AG09309 (cell line): ENCODE results near the gene OR2V2.

Experiments used
- DNase-seq: peaks from one replicate; pipeline ENCODE4 v3.0.0-alpha.2; 2010; ENCODE audit warnings: low read depth
- H3K4me3 ChIP-seq: 2 replicates; pipeline ENCODE4 v1.5.1; 2011; ENCODE audit warnings: mild to moderate bottlenecking, low read depth, low read length, moderate library complexity; ENCODE audit not compliant: control insufficient read depth
- CTCF ChIP-seq: IDR thresholded peaks from 2 replicates; pipeline ENCODE4 v1.5.1; 2011; ENCODE audit warnings: mild to moderate bottlenecking, low read depth, low read length, inconsistent platforms; ENCODE audit not compliant: insufficient read depth, control insufficient read depth; ENCODE audit errors: missing control alignments

Gene OR2V2

GRCh38 chr5:181151146-181151545, 3.8 kb downstream of the OR2V2 start:
- DNase-seq = no peak
- TF ChIP-seq CTCF = no peak
- no peak overlapping the region for H3K4me3 ChIP-seq

GRCh38 chr5:181152406-181152805, 5.0 kb downstream of the OR2V2 start:
- H3K4me3 ChIP-seq = no peak overlapping the region
- DNase-seq = no peak
- TF ChIP-seq CTCF = no peak

GRCh38 chr5:181153814-181154213, 6.4 kb downstream of the OR2V2 start:
- DNase-seq = no peak
- H3K4me3 ChIP-seq = no peak overlapping the region
- no peak for TF ChIP-seq CTCF

GRCh38 chr5:181156758-181157157, 9.4 kb downstream of the OR2V2 start:
- TF ChIP-seq CTCF = no peak
- no peak overlapping the region for H3K4me3 ChIP-seq
- no peak for DNase-seq

GRCh38 chr5:181158869-181159268, 11.5 kb downstream of the OR2V2 start:
- DNase-seq = no peak
- no peak for TF ChIP-seq CTCF
- H3K4me3 ChIP-seq = no peak overlapping the region

- no peak for DNase-seq
- TF ChIP-seq CTCF = peak; percentile 94
- H3K4me3 ChIP-seq = no peak overlapping the region
These were observed 12.1 kb downstream of the OR2V2 start for GRCh38 chr5:181159286-181160151.
